Inflammatory macrophage treated with lipopolysaccharide for 1 hour (primary cell): ENCODE data around the gene ERVK3-1.

Experiments used
- DNase-seq, 2 donors: peaks; one replicate each; pipeline ENCODE4 v3.0.0-alpha.2; 2020 to 2022

Gene ERVK3-1

GRCh38 chr19:58364146-58364545 lies 59.0 kb downstream of the ERVK3-1 start:
- DNase-seq: peak in 1 of 2 donors; percentile 23
